Mammary epithelial cell (primary cell): ENCODE results near the gene CDKN1A.

ENCODE experiments used
- EZH2 ChIP-seq: IDR thresholded peaks from 2 replicates; pipeline ENCODE4 v1.6.1; 2012; ENCODE audit warnings: low read length, inconsistent platforms, borderline replicate concordance
- TF ChIP-seq, protein P1 (sequence below), 2 donors: IDR thresholded peaks in 1 of 2; conservative IDR thresholded peaks in 1 of 2; 2 replicates each; pipeline ENCODE4 v1.5.1; 2011 to 2012; ENCODE audit warnings: inconsistent platforms in 2 of 2, low read length in 2 of 2, mild to moderate bottlenecking in 2 of 2, control low read depth in 1 of 2, low read depth in 1 of 2; ENCODE audit not compliant: insufficient read depth in 1 of 2; ENCODE audit errors: extremely low read depth in 1 of 2

DNA sequence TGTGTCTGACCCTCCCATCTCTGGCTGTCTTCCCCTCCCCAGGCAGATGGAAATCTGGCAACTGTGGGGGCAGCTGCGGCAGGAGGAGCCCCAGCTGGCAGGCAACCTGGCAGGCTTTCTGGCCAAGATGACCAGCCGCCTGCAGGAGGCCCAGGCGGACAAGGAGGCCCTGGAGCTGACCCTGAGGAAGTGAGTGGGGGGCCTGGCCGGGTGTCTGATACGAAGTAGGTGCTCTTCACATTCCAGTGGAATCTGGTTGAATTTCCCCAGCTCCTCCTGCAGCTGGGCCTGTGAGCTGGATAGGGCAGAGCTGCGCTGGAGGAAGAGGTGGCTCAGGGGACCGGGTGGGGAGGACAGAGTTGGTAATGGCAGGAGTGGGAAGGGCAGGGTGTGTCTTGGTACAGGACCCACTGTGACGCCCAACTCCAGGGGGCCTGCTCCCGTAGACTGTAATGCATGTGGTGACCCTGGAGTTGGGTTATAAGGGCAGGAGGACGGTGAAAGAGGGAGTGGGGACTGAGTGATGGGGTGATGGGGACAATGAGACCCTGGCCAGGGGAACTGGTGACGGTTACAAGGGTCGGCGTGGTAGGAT, 38.8 kb downstream of the CDKN1A start:
- TF ChIP-seq, protein P1, sequence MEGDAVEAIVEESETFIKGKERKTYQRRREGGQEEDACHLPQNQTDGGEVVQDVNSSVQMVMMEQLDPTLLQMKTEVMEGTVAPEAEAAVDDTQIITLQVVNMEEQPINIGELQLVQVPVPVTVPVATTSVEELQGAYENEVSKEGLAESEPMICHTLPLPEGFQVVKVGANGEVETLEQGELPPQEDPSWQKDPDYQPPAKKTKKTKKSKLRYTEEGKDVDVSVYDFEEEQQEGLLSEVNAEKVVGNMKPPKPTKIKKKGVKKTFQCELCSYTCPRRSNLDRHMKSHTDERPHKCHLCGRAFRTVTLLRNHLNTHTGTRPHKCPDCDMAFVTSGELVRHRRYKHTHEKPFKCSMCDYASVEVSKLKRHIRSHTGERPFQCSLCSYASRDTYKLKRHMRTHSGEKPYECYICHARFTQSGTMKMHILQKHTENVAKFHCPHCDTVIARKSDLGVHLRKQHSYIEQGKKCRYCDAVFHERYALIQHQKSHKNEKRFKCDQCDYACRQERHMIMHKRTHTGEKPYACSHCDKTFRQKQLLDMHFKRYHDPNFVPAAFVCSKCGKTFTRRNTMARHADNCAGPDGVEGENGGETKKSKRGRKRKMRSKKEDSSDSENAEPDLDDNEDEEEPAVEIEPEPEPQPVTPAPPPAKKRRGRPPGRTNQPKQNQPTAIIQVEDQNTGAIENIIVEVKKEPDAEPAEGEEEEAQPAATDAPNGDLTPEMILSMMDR (conservative IDR thresholded peaks at IDR 0.05 in 1 of 2, IDR thresholded peaks at IDR 0.05 in 1 of 2; ENCODE audit: extremely low read depth in 1 of 2, insufficient read depth in 1 of 2, low read depth in 1 of 2, low read length in 2 of 2): no peak
- no peak for TF ChIP-seq EZH2
